Raji (cell line): ENCODE measurements around the gene OR4D2.

Experiments used
- POLR2A ChIP-seq: IDR thresholded peaks from 2 replicates; pipeline ENCODE4 v1.6.1; 2011; ENCODE audit warnings: low read depth, low read length, control low read depth; ENCODE audit not compliant: insufficient read depth

The OR4D2 gene

GRCh38 chr17:58158181-58158580 lies 8.6 kb upstream of the OR4D2 start:
- TF ChIP-seq POLR2A, result no peak

- no peak for TF ChIP-seq POLR2A
Measured at GRCh38 chr17:58161566-58161965, 5.2 kb upstream of the OR4D2 start.

GRCh38 chr17:58165981-58166380 lies 801 bp upstream of the OR4D2 start:
- TF ChIP-seq POLR2A, result no peak

- no peak for TF ChIP-seq POLR2A
Measured at GRCh38 chr17:58170622-58171021, 3.8 kb downstream of the OR4D2 start.

- no peak for TF ChIP-seq POLR2A
Measured at GRCh38 chr17:58172369-58173071, 5.7 kb downstream of the OR4D2 start.

GRCh38 chr17:58174871-58175270 lies 8.1 kb downstream of the OR4D2 start:
- TF ChIP-seq POLR2A, result no peak

GRCh38 chr17:58176200-58176599 lies 9.4 kb downstream of the OR4D2 start:
- no peak for TF ChIP-seq POLR2A

GRCh38 chr17:58181796-58182195 lies 15.0 kb downstream of the OR4D2 start:
- no peak for TF ChIP-seq POLR2A

- no peak for TF ChIP-seq POLR2A
Measured at GRCh38 chr17:58183514-58183913, 16.7 kb downstream of the OR4D2 start.

- no peak for TF ChIP-seq POLR2A
Measured at GRCh38 chr17:58184308-58184985, 17.7 kb downstream of the OR4D2 start.

GRCh38 chr17:58184986-58185761 lies 18.4 kb downstream of the OR4D2 start:
- no peak for TF ChIP-seq POLR2A

- TF ChIP-seq POLR2A, result no peak
Measured at GRCh38 chr17:58186591-58186990, 19.8 kb downstream of the OR4D2 start.

GRCh38 chr17:58187063-58187462 lies 20.3 kb downstream of the OR4D2 start:
- TF ChIP-seq POLR2A, result no peak

- TF ChIP-seq POLR2A, result no peak
Measured at GRCh38 chr17:58187675-58188074, 20.9 kb downstream of the OR4D2 start.

- no peak for TF ChIP-seq POLR2A
Measured at GRCh38 chr17:58189436-58190146, 22.8 kb downstream of the OR4D2 start.
